Stomach (tissue), 9 donors: ENCODE data around the gene RAPSN. TPM values are rescaled to one million over a fixed set of nuclear protein-coding genes. Genes with fewer than 3 reads are reported as not detected.

Source experiments
- DNase-seq, 2 donors: peaks; one replicate each; pipeline versions ENCODE4 v3.0.0 to v3.0.0-alpha.2; 2013 to 2019
- H3K27ac ChIP-seq, 5 donors: fragments of 200-600 bp in 4 of 5; sonication (generic) in 4 of 5; one replicate each; pipeline ENCODE4 v1.5.1; 2013 to 2019; ENCODE audit warnings: mild to moderate bottlenecking in 1 of 5, moderate library complexity in 1 of 5
- H3K27me3 ChIP-seq, 3 donors: fragments of 200-600 bp; sonication (generic); one replicate each; pipeline ENCODE4 v1.5.1; 2017 to 2019; ENCODE audit warnings: mixed run types in 1 of 3
- H3K36me3 ChIP-seq, 4 donors: fragments of 200-600 bp; sonication (generic); 1 replicate in 3 of 4; 2 replicates in 1 of 4; pipeline ENCODE4 v1.5.1; 2016 to 2019
- H3K4me1 ChIP-seq, 4 donors: fragments of 200-600 bp; sonication (generic); one replicate each; pipeline ENCODE4 v1.5.1; 2016 to 2019
- H3K4me3 ChIP-seq, 4 donors: fragments of 200-600 bp; sonication (generic) in 3 of 4; one replicate each; pipeline ENCODE4 v1.5.1; 2016 to 2019; ENCODE audit warnings: mild to moderate bottlenecking in 1 of 4
- H3K9me3 ChIP-seq, 4 donors: fragments of 200-600 bp; sonication (generic); one replicate each; pipeline ENCODE4 v1.5.1; 2016 to 2019
- EP300 ChIP-seq: sonication (generic); formaldehyde crosslinking; IDR thresholded peaks from one replicate; pipeline ENCODE4 v1.6.1; 2017; ENCODE audit warnings: antibody characterized with exemption
- POLR2A ChIP-seq, 4 donors: fragments of 450-650 bp; IDR thresholded peaks; one replicate each; pipeline ENCODE4 v1.6.1; 2016; ENCODE audit warnings: antibody characterized with exemption in 4 of 4, control low read depth in 2 of 4, mild to moderate bottlenecking in 1 of 4, moderate library complexity in 1 of 4
- POLR2AphosphoS5 ChIP-seq, 3 donors: sonication (generic); formaldehyde crosslinking; IDR thresholded peaks; one replicate each; pipeline ENCODE4 v1.6.1; 2016; ENCODE audit warnings: antibody characterized with exemption in 3 of 3
- WGBS, 5 donors: extraction: QIAGEN DNeasy Blood & Tissue Kit in 3 of 5; methylation state at CpG; one replicate each; pipeline versions ENCODE4 v1.1.5 to v1.1.7; 2013 to 2018; 5-methylcytosine and 5-hydroxymethylcytosine counted together
- intact Hi-C: fragments of 100-400 bp; cut with DNase I; formaldehyde crosslinking; loops from one replicate; pipeline ENCODE4 v1.15.1; 2023; ENCODE audit warnings: low total_unique reads
- polyA plus RNA-seq, 3 donors: library from polyadenylated mRNA; stranded (reverse); fragments of 200-250 nt; gene quantifications; one replicate each; pipeline ENCODE4 v1.2.3, GENCODE V29; 2013
- total RNA-seq, 5 donors: library from RNA; depleted of rRNA; stranded (reverse); fragments of >200 nt; gene quantifications; one replicate each; pipeline versions ENCODE4 v1.1.0 to v1.2.3, GENCODE V29; 2014 to 2016
- TF ChIP-seq, protein P1 (sequence below), 7 experiments: fragments of 450-650 bp in 4 of 7; fragments of 200-600 bp in 3 of 7; sonication (generic) in 3 of 7; IDR thresholded peaks; one replicate each; pipeline ENCODE4 v1.5.1; 2016 to 2019; ENCODE audit warnings: antibody characterized with exemption in 7 of 7, control low read depth in 2 of 7, mild to moderate bottlenecking in 1 of 7
- donor health status: healthy with polysubstance abuse.
- donor health status: Bipolar disorder and iron deficiency.
- donor health status: healthy.

RAPSN gene
- total and polyA plus RNA-seq, 8 donors, result 0.20 to 1.2 (median 1.1) TPM; not detected in 5

DNA sequence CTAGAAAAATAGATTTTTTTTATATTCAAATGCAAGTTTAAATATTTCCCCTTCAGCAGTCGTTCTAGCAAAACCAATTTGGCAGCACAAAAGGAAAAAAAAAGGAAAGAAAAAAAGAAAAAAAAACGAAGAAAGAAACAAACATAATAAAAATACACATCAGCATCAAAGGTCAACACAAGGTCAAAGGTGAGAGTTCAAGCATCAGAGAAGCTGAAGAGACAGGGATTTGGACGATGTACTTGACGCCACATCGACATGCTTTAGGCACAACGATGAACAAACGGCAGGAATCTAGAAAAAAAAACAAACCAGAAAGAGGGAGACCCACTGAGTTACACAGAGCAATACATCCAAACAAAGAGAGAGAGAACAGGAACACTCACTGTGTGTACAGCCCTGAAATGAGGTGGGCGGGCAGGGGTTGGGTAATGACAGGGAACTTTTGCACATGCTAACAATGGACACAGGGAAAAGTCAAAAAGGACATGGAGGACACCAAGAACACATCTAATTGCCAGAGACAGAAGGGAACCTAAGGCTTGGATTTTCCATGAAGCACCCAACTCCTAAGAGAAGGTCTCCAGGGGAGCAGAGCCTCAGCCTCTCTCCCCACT, 19.8 kb upstream of the RAPSN start:
- 61 to 74% (median 66%) methylated on average over 8 of the region's 8 CpGs for WGBS, 5 donors
- H3K4me3 ChIP-seq, result no peak overlapping the region
- intact Hi-C loops, result no loop called here
- peaks cover 44 to 71% (median 64%) of the 10 kb centered on the region in 4 donors for H3K36me3 ChIP-seq
- H3K27me3 ChIP-seq, result no peaks in the 10 kb centered on the region
- TF ChIP-seq EP300 (no peak), POLR2A (IDR thresholded peaks at IDR 0.05) (no peak), POLR2AphosphoS5 (IDR thresholded peaks at IDR 0.05) (no peak)
- TF ChIP-seq, protein P1, sequence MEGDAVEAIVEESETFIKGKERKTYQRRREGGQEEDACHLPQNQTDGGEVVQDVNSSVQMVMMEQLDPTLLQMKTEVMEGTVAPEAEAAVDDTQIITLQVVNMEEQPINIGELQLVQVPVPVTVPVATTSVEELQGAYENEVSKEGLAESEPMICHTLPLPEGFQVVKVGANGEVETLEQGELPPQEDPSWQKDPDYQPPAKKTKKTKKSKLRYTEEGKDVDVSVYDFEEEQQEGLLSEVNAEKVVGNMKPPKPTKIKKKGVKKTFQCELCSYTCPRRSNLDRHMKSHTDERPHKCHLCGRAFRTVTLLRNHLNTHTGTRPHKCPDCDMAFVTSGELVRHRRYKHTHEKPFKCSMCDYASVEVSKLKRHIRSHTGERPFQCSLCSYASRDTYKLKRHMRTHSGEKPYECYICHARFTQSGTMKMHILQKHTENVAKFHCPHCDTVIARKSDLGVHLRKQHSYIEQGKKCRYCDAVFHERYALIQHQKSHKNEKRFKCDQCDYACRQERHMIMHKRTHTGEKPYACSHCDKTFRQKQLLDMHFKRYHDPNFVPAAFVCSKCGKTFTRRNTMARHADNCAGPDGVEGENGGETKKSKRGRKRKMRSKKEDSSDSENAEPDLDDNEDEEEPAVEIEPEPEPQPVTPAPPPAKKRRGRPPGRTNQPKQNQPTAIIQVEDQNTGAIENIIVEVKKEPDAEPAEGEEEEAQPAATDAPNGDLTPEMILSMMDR (IDR thresholded peaks at IDR 0.05), result no peak
- peak overlapping the region in 3 of 5 donors; percentile 44 to 82 (median 80) for H3K27ac ChIP-seq
- no peak for DNase-seq
- H3K4me1 ChIP-seq, result peaks cover 27 to 56% (median 42%) of the 10 kb centered on the region in 4 donors
- no peaks in the 10 kb centered on the region for H3K9me3 ChIP-seq

- H3K4me1 ChIP-seq, result peaks cover 27 to 56% (median 42%) of the 10 kb centered on the region in 4 donors
- intact Hi-C loops, result no loop called here
- H3K27me3 ChIP-seq, result no peaks in the 10 kb centered on the region
- TF ChIP-seq POLR2A (IDR thresholded peaks at IDR 0.05), result no peak
- TF ChIP-seq, protein P1 (IDR thresholded peaks at IDR 0.05), result no peak
- no peak for TF ChIP-seq EP300
- TF ChIP-seq POLR2AphosphoS5 (IDR thresholded peaks at IDR 0.05), result no peak
- H3K36me3 ChIP-seq, result peaks cover 31 to 70% (median 60%) of the 10 kb centered on the region in 4 donors
- peak; percentile 54 to 59 for DNase-seq
- 43 to 66% (median 54%) methylated on average over 7 of the region's 7 CpGs for WGBS, 5 donors
- H3K4me3 ChIP-seq, result no peak overlapping the region
- peak overlapping the region; percentile 52 to 82 (median 76) for H3K27ac ChIP-seq
- H3K9me3 ChIP-seq, result no peaks in the 10 kb centered on the region
These were observed 18.4 kb upstream of the RAPSN start for GRCh38 chr11:47467357-47467756.

DNA sequence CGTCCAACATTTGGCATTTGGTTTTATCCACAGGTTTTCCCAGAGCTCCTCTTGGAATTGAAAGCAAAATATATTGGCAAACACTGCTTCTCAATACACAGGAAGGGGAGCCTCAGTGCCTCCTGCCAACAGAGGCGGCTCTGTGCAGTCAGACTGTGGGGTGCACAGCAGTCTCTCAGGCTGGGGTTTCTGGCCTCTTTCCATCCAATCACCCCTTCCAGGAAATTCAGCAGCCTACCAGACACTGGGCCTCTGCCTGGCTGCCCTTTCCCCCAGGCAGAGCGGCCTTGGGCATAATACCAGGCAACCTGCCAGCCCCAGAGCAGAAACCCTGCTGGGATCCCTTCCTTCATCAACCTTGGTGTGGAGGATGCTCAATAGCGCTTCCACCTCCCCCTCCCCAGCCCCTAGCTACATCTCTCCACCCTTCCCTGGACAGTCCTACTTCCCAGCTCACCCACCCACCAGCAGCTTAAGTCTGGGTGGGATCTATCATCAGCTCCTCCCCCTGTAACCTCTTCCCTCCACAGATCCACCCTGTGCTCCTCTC, 17.8 kb upstream of the RAPSN start:
- H3K27ac ChIP-seq, result peak overlapping the region; percentile 52 to 82 (median 76)
- H3K27me3 ChIP-seq, result no peaks in the 10 kb centered on the region
- DNase-seq, result peak; percentile 60 to 72
- peaks cover 27 to 56% (median 42%) of the 10 kb centered on the region in 4 donors for H3K4me1 ChIP-seq
- intact Hi-C loops, result no loop called here
- H3K9me3 ChIP-seq, result no peaks in the 10 kb centered on the region
- peak in 2 of 3 donors; percentile 4 for TF ChIP-seq POLR2AphosphoS5 (IDR thresholded peaks at IDR 0.05)
- TF ChIP-seq POLR2A (IDR thresholded peaks at IDR 0.05), result no peak
- WGBS, 5 donors, result 18 to 33% (median 23%) methylated on average over 4 of the region's 4 CpGs
- H3K4me3 ChIP-seq, result no peak overlapping the region
- peaks cover 25 to 65% (median 59%) of the 10 kb centered on the region in 4 donors for H3K36me3 ChIP-seq

DNA sequence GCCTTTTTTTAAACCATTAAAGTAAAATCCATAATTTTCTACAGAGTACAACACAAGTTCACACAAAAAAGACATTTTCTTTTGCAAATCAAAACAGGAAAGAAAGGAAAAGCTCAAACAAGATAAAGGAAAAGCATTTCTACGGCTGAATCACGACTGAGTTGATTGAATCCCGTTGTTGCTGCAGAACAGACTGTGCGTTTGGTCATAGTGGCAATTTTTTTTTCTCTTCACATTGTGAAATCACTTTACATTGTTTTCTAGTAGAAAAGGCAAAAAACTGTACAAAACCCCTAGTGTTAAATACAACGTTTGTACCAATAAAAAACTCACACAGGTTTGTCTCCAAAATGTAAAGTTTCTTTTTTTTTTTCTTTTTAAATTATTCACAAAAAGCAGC, 17.3 kb upstream of the RAPSN start:
- H3K27me3 ChIP-seq, result no peaks in the 10 kb centered on the region
- intact Hi-C loops, result no loop called here
- no peak for DNase-seq
- peaks cover 23 to 63% (median 58%) of the 10 kb centered on the region in 4 donors for H3K36me3 ChIP-seq
- no peak overlapping the region for H3K4me3 ChIP-seq
- TF ChIP-seq, protein P1 (IDR thresholded peaks at IDR 0.05), result no peak
- TF ChIP-seq EP300 (no peak), POLR2A (IDR thresholded peaks at IDR 0.05) (no peak), POLR2AphosphoS5 (IDR thresholded peaks at IDR 0.05) (no peak)
- H3K9me3 ChIP-seq, result no peaks in the 10 kb centered on the region
- H3K4me1 ChIP-seq, result peaks cover 27 to 56% (median 42%) of the 10 kb centered on the region in 4 donors
- H3K27ac ChIP-seq, result peak overlapping the region in 4 of 5 donors; percentile 56 to 82 (median 78)
- WGBS, 5 donors, result 19 to 38% (median 31%) methylated on average over 5 of the region's 5 CpGs
